K562 (cell line): ENCODE results near the gene HMGN1. TPM values are rescaled to one million over a fixed set of nuclear protein-coding genes. Genes with fewer than 3 reads are reported as not detected.

Source experiments
- HDAC1 ChIP-seq, 2 experiments: fragments of 450-650 bp; IDR thresholded peaks; 2 replicates each; pipeline ENCODE4 v1.6.1; 2016 to 2017; ENCODE audit warnings: inconsistent platforms in 1 of 2, mild to moderate bottlenecking in 1 of 2, moderate library complexity in 1 of 2
- KDM4B ChIP-seq, 2 experiments: fragments of 450-650 bp in 1 of 2; sonication (generic) in 1 of 2; IDR thresholded peaks; 2 replicates each; pipeline ENCODE4 v1.6.1; 2016 to 2017; ENCODE audit warnings: borderline replicate concordance in 2 of 2, antibody characterized with exemption in 1 of 2, low read depth in 1 of 2, mild to moderate bottlenecking in 1 of 2
- MIER1 ChIP-seq: fragments of 450-650 bp; IDR thresholded peaks from 2 replicates; pipeline ENCODE4 v1.6.1; 2016; ENCODE audit warnings: antibody characterized with exemption, mild to moderate bottlenecking, low read depth
- MTF1 ChIP-seq: fragments of 250-450 bp; sonication (Bioruptor Pico); IDR thresholded peaks from 2 replicates; pipeline ENCODE4 v1.9.0; 2021; ENCODE audit warnings: moderate library complexity, mild to moderate bottlenecking, inconsistent platforms, borderline replicate concordance
- POLR3G ChIP-seq: IDR thresholded peaks from 2 replicates; pipeline ENCODE4 v1.6.1; 2011; ENCODE audit not compliant: insufficient read length, insufficient replicate concordance; ENCODE audit errors: extremely low read depth
- RBM22 ChIP-seq: fragments of 200-400 bp; formaldehyde crosslinking; IDR thresholded peaks from 2 replicates; pipeline ENCODE4 v1.6.1; 2018; ENCODE audit warnings: low read length, low read depth; ENCODE audit not compliant: poor library complexity, severe bottlenecking
- RBM25 ChIP-seq: fragments of 200-400 bp; formaldehyde crosslinking; IDR thresholded peaks from 2 replicates; pipeline ENCODE4 v1.6.1; 2018; ENCODE audit warnings: low read length, low read depth, moderate library complexity; ENCODE audit not compliant: severe bottlenecking
- SMARCC2 ChIP-seq: fragments of 450-650 bp; IDR thresholded peaks from 2 replicates; pipeline ENCODE4 v1.6.1; 2017; ENCODE audit warnings: antibody characterized with exemption, moderate library complexity, mild to moderate bottlenecking, low read depth
- SRSF7 ChIP-seq: fragments of 200-400 bp; formaldehyde crosslinking; optimal IDR thresholded peaks from 2 replicates; pipeline ENCODE3; 2017; ENCODE audit warnings: mild to moderate bottlenecking, low read depth, low read length
- THRA ChIP-seq: fragments of 450-650 bp; IDR thresholded peaks from 2 replicates; pipeline ENCODE4 v1.6.1; 2017; ENCODE audit warnings: mild to moderate bottlenecking, moderate library complexity
- ZFX ChIP-seq: sonication (generic); formaldehyde crosslinking; IDR thresholded peaks from 2 replicates; pipeline ENCODE4 v1.8.0; 2022; ENCODE audit warnings: mild to moderate bottlenecking, missing genetic modification reagents, moderate library complexity
- ZNF511 ChIP-seq: sonication (generic); formaldehyde crosslinking; IDR thresholded peaks from 2 replicates; pipeline ENCODE4 v1.8.0; 2022; ENCODE audit warnings: mild to moderate bottlenecking, missing genetic modification reagents
- polyA plus RNA-seq, 8 experiments: library from polyadenylated mRNA; depleted of rRNA in 4 of 8; stranded (reverse) in 5 of 8; unstranded in 3 of 8; fragments of >200 nt; fragmentation: Nextera tagmentation in 2 of 8; fragmentation: Illumina TruSeq in 1 of 8; extraction: Ambion mirVana in 2 of 8; extraction: Trizol in 1 of 8; gene quantifications; 2 replicates each; pipeline versions ENCODE4 v1.2.1 to v1.2.3, GENCODE V29; 2011 to 2014; ENCODE audit warnings: inconsistent platforms in 1 of 8, missing spikeins in 1 of 8
- total RNA-seq, 7 experiments: library from RNA; depleted of rRNA in 6 of 7; stranded (reverse); fragments of >200 nt in 6 of 7; fragmentation: Illumina TruSeq in 2 of 7; extraction: Trizol in 2 of 7; gene quantifications; 2 replicates each; pipeline versions ENCODE4 v1.2.1 to v1.2.3, GENCODE V29; 2011 to 2021; ENCODE audit warnings: low replicate concordance in 1 of 7
- TF ChIP-seq, protein P1 (sequence below): fragments of 450-650 bp; IDR thresholded peaks from 2 replicates; pipeline ENCODE4 v1.6.1; 2018; ENCODE audit not compliant: partially characterized antibody
- TF ChIP-seq, protein P2 (sequence below): fragments of 450-650 bp; IDR thresholded peaks from 2 replicates; pipeline ENCODE4 v1.7.1; 2018; ENCODE audit warnings: mild to moderate bottlenecking, low read depth; ENCODE audit not compliant: partially characterized antibody
- TF ChIP-seq, protein P3 (sequence below): fragments of 200-800 bp; sonication (Bioruptor generic); IDR thresholded peaks from 2 replicates; pipeline ENCODE4 v1.6.1; 2017; ENCODE audit warnings: missing genetic modification characterization, missing compliant biosample characterization

Gene HMGN1
- total and polyA plus RNA-seq, 9 of the 15 experiments (the other 6 are each of a cell fraction or from before 2014, with no cell fraction given), result 124 to 626 (median 498) TPM

- TF ChIP-seq, protein P1, sequence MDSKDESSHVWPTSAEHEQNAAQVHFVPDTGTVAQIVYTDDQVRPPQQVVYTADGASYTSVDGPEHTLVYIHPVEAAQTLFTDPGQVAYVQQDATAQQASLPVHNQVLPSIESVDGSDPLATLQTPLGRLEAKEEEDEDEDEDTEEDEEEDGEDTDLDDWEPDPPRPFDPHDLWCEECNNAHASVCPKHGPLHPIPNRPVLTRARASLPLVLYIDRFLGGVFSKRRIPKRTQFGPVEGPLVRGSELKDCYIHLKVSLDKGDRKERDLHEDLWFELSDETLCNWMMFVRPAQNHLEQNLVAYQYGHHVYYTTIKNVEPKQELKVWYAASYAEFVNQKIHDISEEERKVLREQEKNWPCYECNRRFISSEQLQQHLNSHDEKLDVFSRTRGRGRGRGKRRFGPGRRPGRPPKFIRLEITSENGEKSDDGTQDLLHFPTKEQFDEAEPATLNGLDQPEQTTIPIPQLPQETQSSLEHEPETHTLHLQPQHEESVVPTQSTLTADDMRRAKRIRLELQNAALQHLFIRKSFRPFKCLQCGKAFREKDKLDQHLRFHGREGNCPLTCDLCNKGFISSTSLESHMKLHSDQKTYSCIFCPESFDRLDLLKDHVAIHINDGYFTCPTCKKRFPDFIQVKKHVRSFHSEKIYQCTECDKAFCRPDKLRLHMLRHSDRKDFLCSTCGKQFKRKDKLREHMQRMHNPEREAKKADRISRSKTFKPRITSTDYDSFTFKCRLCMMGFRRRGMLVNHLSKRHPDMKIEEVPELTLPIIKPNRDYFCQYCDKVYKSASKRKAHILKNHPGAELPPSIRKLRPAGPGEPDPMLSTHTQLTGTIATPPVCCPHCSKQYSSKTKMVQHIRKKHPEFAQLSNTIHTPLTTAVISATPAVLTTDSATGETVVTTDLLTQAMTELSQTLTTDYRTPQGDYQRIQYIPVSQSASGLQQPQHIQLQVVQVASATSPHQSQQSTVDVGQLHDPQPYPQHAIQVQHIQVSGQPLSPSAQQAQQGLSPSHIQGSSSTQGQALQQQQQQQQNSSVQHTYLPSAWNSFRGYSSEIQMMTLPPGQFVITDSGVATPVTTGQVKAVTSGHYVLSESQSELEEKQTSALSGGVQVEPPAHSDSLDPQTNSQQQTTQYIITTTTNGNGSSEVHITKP, result no peak
- TF ChIP-seq RBM25, result peak; percentile 20
- no peak for TF ChIP-seq POLR3G
- 0 out of 2 replicates have a peak, but pooled peaks have one; percentile 28 for TF ChIP-seq SMARCC2
- no peak for TF ChIP-seq THRA
- TF ChIP-seq ZNF511 (CRISPR knock-in tag), result peak; percentile 32; the same call in 1 of the 2 replicates
- peak in 1 of 2 experiments; percentile 97; a peak in 2 of 4 replicates for TF ChIP-seq KDM4B (IDR thresholded peaks at IDR 0.05; ENCODE audit: borderline replicate concordance in 2 of 2, low read depth in 1 of 2)
- no peak for TF ChIP-seq SRSF7
- TF ChIP-seq ZFX, result peak; percentile 61; the same call in 1 of the 2 replicates
- TF ChIP-seq HDAC1 (IDR thresholded peaks at IDR 0.05), result peak in 1 of 2 experiments; percentile 46; a peak in 1 of 4 replicates
- no peak for TF ChIP-seq MTF1 (CRISPR knock-in tag)
- TF ChIP-seq MIER1, result peak; percentile 3; the same call in 1 of the 2 replicates
- peak; percentile 87 for TF ChIP-seq RBM22
- TF ChIP-seq, protein P2, sequence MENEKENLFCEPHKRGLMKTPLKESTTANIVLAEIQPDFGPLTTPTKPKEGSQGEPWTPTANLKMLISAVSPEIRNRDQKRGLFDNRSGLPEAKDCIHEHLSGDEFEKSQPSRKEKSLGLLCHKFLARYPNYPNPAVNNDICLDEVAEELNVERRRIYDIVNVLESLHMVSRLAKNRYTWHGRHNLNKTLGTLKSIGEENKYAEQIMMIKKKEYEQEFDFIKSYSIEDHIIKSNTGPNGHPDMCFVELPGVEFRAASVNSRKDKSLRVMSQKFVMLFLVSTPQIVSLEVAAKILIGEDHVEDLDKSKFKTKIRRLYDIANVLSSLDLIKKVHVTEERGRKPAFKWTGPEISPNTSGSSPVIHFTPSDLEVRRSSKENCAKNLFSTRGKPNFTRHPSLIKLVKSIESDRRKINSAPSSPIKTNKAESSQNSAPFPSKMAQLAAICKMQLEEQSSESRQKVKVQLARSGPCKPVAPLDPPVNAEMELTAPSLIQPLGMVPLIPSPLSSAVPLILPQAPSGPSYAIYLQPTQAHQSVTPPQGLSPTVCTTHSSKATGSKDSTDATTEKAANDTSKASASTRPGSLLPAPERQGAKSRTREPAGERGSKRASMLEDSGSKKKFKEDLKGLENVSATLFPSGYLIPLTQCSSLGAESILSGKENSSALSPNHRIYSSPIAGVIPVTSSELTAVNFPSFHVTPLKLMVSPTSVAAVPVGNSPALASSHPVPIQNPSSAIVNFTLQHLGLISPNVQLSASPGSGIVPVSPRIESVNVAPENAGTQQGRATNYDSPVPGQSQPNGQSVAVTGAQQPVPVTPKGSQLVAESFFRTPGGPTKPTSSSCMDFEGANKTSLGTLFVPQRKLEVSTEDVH, result no peak
- TF ChIP-seq, protein P3, sequence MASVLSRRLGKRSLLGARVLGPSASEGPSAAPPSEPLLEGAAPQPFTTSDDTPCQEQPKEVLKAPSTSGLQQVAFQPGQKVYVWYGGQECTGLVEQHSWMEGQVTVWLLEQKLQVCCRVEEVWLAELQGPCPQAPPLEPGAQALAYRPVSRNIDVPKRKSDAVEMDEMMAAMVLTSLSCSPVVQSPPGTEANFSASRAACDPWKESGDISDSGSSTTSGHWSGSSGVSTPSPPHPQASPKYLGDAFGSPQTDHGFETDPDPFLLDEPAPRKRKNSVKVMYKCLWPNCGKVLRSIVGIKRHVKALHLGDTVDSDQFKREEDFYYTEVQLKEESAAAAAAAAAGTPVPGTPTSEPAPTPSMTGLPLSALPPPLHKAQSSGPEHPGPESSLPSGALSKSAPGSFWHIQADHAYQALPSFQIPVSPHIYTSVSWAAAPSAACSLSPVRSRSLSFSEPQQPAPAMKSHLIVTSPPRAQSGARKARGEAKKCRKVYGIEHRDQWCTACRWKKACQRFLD (CRISPR knock-in tag), result peak; percentile 66; the same call in 1 of the 2 replicates
Measured at GRCh38 chr21:39348355-39349210, at the start of gene HMGN1 (continued).
